GM12865 (cell line): ENCODE measurements around the gene IL1RL1.

Source experiments
- DNase-seq: peaks from one replicate; pipeline ENCODE4 v3.0.0; 2010; ENCODE audit warnings: low read depth
- H3K4me3 ChIP-seq: 2 replicates; pipeline ENCODE4 v1.5.1; 2011; ENCODE audit warnings: mild to moderate bottlenecking, low read depth, low read length, control low read depth
- TF ChIP-seq, protein P1 (sequence below): IDR thresholded peaks from 2 replicates; pipeline ENCODE4 v1.5.1; 2011; ENCODE audit warnings: low read length, control low read depth, low read depth, inconsistent platforms; ENCODE audit not compliant: insufficient read depth; ENCODE audit errors: missing control alignments

The IL1RL1 gene

DNA sequence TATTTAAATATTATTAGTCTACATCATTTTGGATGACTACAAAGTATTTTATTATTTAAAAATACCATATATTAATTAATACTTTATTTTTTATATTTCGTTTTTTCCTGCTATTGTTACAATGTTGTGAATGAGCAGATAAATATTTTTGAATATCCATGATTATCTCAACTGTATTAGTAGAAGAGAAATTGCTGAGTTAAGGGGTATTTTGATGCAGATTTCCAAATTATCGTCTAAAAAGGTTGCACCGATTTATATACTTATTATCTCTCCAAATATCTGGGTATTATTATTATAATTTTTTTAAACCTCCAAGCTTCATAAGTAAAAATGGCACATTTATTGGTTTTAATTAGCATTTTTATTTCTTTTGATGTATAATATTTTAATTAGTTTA is 8.9 kb upstream of the IL1RL1 start:
- H3K4me3 ChIP-seq, result no peak overlapping the region
- no peak for DNase-seq
- TF ChIP-seq, protein P1, sequence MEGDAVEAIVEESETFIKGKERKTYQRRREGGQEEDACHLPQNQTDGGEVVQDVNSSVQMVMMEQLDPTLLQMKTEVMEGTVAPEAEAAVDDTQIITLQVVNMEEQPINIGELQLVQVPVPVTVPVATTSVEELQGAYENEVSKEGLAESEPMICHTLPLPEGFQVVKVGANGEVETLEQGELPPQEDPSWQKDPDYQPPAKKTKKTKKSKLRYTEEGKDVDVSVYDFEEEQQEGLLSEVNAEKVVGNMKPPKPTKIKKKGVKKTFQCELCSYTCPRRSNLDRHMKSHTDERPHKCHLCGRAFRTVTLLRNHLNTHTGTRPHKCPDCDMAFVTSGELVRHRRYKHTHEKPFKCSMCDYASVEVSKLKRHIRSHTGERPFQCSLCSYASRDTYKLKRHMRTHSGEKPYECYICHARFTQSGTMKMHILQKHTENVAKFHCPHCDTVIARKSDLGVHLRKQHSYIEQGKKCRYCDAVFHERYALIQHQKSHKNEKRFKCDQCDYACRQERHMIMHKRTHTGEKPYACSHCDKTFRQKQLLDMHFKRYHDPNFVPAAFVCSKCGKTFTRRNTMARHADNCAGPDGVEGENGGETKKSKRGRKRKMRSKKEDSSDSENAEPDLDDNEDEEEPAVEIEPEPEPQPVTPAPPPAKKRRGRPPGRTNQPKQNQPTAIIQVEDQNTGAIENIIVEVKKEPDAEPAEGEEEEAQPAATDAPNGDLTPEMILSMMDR, result no peak

GRCh38 chr2:102303589-102303988 is 7.8 kb upstream of the IL1RL1 start:
- no peak overlapping the region for H3K4me3 ChIP-seq
- TF ChIP-seq, protein P1, result no peak
- DNase-seq, result no peak

- DNase-seq, result no peak
- H3K4me3 ChIP-seq, result no peak overlapping the region
- TF ChIP-seq, protein P1, result no peak
These were observed 7.1 kb upstream of the IL1RL1 start for GRCh38 chr2:102304268-102304667.

DNA sequence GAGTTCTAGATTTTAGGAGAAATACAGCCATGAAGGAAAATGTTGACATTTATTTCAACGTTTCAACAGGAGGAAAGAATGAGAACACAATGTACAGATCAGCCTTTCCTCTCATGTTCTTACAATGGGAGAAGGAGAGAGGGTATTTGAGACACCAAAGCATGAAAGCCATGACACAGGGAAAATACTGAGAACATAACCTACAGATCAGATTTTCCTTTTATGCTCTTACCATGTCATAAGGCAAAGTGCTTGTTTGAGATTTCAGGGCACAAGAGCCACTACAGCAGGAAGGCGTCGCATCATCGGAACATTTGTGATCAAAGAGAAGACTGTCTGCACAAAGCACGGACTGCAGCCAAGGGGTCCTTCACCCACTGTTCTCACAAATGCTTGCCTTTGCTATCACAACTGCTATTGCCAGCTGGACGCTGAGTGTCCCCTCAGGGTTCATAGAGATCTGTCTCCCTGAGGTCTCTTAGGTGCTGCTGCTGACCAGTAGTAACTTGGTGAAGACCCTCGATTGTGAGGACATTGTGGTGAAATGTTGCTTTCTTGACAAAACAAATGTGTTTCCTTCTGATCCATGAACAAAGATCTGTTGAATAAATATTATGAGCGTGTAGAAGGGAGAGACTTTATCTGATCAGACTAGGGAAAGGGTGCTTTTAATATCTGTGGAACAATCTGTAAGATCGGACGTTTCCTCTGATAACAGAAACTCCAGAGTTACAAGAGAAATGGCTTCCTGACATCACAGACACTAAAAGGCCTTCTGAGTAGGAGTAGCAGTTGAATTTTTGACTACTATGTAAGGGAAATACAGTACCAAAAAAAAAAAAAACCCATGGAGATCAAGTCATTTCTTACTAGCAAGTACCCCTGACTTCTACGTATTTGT is 6.4 kb upstream of the IL1RL1 start:
- no peak overlapping the region for H3K4me3 ChIP-seq

DNA sequence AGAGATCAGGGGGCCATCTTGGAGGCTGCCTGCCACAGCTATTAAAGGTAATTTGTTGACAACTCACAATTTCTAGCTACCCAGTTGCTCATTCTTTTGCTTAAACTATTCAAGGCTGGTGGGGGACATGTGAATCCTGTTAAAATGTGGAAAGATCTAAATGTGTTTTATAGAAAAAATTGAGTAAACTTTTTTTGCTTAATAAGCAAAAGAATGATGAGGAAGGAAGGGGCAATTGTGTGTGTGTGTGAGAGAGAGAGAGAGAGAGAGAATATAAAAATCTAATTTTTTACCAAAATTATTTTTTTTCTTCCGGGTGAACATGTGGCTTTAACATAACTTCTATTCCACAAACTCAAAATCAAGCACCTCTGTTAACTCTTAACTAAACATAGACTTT is 5.2 kb upstream of the IL1RL1 start:
- DNase-seq, result no peak

More for the DNA sequence above, 6.4 kb upstream of the IL1RL1 start:
- TF ChIP-seq, protein P1, result no peak
- no peak for DNase-seq

GRCh38 chr2:102313025-102313424 is 1.7 kb downstream of the IL1RL1 start:
- TF ChIP-seq, protein P1, result no peak
- H3K4me3 ChIP-seq, result no peak overlapping the region
- no peak for DNase-seq

More for the DNA sequence above, 5.2 kb upstream of the IL1RL1 start:
- H3K4me3 ChIP-seq, result no peak overlapping the region
- TF ChIP-seq, protein P1, result no peak
